B cell (primary cell): ENCODE data around the gene FTO.

Experiments used
- EZH2 ChIP-seq: IDR thresholded peaks from 2 replicates; pipeline ENCODE4 v1.6.1; 2012; ENCODE audit warnings: borderline replicate concordance, low read depth, mild to moderate bottlenecking, moderate library complexity, low read length; ENCODE audit not compliant: insufficient read depth, poor library complexity, severe bottlenecking
- TF ChIP-seq, protein P1 (sequence below): fragments of 200-600 bp; IDR thresholded peaks from one replicate; pipeline ENCODE4 v1.8.0; 2022; ENCODE audit warnings: antibody characterized with exemption, mild to moderate bottlenecking

DNA sequence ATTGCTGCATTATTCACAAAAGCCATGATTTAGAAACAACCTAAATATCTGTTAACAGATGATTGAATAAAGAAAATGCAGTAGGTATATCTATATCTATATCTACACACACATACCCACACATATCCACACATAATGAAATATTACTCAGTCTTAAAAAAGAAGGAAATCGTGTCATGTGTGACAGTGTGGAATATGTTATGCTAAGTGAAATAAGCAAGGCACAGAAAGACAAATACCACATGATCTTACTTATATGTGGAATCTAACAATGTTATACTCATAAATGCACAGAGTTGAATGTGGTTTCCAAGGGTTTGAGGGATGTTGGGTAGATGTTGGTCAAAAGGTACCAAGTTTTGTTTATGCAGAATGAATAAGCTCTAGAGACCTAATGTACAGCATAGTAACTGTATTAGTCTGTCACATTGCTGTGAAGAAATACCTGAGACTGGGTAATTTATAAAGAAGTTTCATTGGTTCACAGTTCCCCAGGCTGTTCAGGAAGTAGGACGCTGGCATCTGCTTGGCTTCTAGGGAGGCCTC is 156.1 kb downstream of the FTO start:
- TF ChIP-seq, protein P1, sequence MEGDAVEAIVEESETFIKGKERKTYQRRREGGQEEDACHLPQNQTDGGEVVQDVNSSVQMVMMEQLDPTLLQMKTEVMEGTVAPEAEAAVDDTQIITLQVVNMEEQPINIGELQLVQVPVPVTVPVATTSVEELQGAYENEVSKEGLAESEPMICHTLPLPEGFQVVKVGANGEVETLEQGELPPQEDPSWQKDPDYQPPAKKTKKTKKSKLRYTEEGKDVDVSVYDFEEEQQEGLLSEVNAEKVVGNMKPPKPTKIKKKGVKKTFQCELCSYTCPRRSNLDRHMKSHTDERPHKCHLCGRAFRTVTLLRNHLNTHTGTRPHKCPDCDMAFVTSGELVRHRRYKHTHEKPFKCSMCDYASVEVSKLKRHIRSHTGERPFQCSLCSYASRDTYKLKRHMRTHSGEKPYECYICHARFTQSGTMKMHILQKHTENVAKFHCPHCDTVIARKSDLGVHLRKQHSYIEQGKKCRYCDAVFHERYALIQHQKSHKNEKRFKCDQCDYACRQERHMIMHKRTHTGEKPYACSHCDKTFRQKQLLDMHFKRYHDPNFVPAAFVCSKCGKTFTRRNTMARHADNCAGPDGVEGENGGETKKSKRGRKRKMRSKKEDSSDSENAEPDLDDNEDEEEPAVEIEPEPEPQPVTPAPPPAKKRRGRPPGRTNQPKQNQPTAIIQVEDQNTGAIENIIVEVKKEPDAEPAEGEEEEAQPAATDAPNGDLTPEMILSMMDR = no peak
- TF ChIP-seq EZH2 = no peak
